MCF 10A (cell line): ENCODE measurements around the gene SLC26A8. TPM values are rescaled to one million over a fixed set of nuclear protein-coding genes. Genes with fewer than 3 reads are reported as not detected.
"Not testable (repeated sequence)": the region's sequence is repeated elsewhere in the genome, so short reads cannot be mapped to it uniquely, and the experiment has no call there.

Experiments
- BruUV-seq: library from RNA; stranded (reverse); fragments of 400-500 nt; replicated peaks from 2 replicates; lab custom pipeline; 2021; lab: Mats Ljungman, UMichigan
- CTCF ChIA-PET: fragments of 300-600 bp; sonication (Branson Sonifier 250); formaldehyde crosslinking; extraction: SDS; loops from one replicate; lab custom pipeline; 2021; ENCODE audit warnings: antibody characterized with exemption, inconsistent platforms; lab: Yijun Ruan, JAX
- POLR2A ChIA-PET: fragments of 300-600, 350-650 bp; sonication (Branson Sonifier 250); formaldehyde crosslinking; extraction: SDS; loops from one replicate; lab custom pipeline; 2020; ENCODE audit warnings: antibody characterized with exemption, inconsistent platforms; lab: Yijun Ruan, JAX
- DNase-seq: peaks from one replicate; pipeline ENCODE4 v3.0.0-alpha.2; 2018; ENCODE audit not compliant: unreplicated experiment
- H3K27ac Mint-ChIP-seq: one replicate; pipeline ENCODE4 v1.8.0; 2022; ENCODE audit warnings: mild to moderate bottlenecking, low read depth, mixed read lengths; ENCODE audit not compliant: unreplicated experiment
- H3K27me3 Mint-ChIP-seq: one replicate; pipeline ENCODE4 v1.8.0; 2022; ENCODE audit warnings: mixed read lengths; ENCODE audit not compliant: insufficient read depth, unreplicated experiment
- H3K36me3 Mint-ChIP-seq: one replicate; pipeline ENCODE4 v1.8.0; 2022; ENCODE audit warnings: mild to moderate bottlenecking, moderate library complexity, mixed read lengths; ENCODE audit not compliant: insufficient read depth, unreplicated experiment
- H3K4me1 Mint-ChIP-seq: one replicate; pipeline ENCODE4 v1.8.0; 2022; ENCODE audit warnings: mixed read lengths; ENCODE audit not compliant: insufficient read depth, unreplicated experiment
- H3K4me3 Mint-ChIP-seq: one replicate; pipeline ENCODE4 v1.8.0; 2022; ENCODE audit warnings: mild to moderate bottlenecking, moderate library complexity, mixed read lengths; ENCODE audit not compliant: unreplicated experiment
- H3K9me3 Mint-ChIP-seq: one replicate; pipeline ENCODE4 v1.8.0; 2022; ENCODE audit warnings: mixed read lengths; ENCODE audit not compliant: unreplicated experiment
- intact Hi-C: fragments of 100-400 bp; cut with micrococcal nuclease; formaldehyde crosslinking; loops from 2 replicates; pipeline ENCODE4 v1.14.1; 2022
- total RNA-seq: library from RNA; stranded (reverse); gene quantifications from 2 replicates; pipeline ENCODE4 v1.2.3, GENCODE V29; 2022
- TF ChIP-seq, protein P1 (sequence below): fragments of 200-600 bp; IDR thresholded peaks from one replicate; pipeline ENCODE4 v1.8.0; 2022; ENCODE audit warnings: antibody characterized with exemption, mild to moderate bottlenecking; ENCODE audit not compliant: unreplicated experiment

SLC26A8 gene
- total RNA-seq, 1 experiment from 2014 or later = not detected

DNA sequence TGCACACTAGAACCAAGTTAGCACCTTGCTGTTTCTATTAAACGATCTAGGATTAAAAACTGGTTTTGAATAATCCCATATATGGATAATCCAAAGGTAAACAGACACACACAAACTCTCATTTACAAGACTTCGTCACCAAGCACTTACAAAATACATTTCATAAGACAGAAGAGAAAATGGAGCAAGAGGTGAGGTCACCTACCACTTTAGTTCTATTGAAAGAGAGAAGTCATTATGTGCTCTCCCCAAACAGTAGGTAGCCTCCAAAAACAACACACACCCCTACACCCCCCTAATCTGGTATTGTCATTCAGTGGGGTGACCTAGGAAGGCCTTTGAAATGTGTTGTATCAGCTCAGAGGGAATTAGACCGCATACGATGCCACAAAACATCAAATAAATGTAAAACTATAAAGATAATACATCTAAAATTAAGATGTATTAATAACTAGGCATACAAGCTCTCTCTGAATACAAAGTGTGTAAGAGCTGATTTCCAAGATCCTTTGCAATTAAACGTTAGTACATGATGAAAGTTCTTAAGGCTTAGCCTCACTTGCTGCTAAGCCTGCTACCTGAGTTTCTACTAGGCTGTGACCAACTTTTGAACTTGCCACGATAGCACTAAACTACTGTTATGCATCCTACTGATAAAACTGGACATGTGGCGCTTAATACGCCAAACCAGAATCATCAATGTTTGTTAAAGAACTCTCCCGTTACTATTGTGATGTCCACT is 105.2 kb downstream of the SLC26A8 start:
- ChIA-PET CTCF (interaction anchor here (0.8 to 1.3 kb wide), 4 partner anchors 41 to 177 kb away, joined by 3 to 5 read pairs (median 4); partner anchors contain the start of gene MAPK14), POLR2A (interaction anchor here (0.8 to 3.8 kb wide), 15 partner anchors 8 to 464 kb away, joined by 3 to 54 read pairs (median 4); partner anchors contain the start of gene MAPK14)
- peaks cover 35% of the 10 kb centered on the region for H3K36me3 Mint-ChIP-seq
- H3K9me3 Mint-ChIP-seq = no peaks in the 10 kb centered on the region
- DNase-seq = peak; percentile 70
- TF ChIP-seq, protein P1, sequence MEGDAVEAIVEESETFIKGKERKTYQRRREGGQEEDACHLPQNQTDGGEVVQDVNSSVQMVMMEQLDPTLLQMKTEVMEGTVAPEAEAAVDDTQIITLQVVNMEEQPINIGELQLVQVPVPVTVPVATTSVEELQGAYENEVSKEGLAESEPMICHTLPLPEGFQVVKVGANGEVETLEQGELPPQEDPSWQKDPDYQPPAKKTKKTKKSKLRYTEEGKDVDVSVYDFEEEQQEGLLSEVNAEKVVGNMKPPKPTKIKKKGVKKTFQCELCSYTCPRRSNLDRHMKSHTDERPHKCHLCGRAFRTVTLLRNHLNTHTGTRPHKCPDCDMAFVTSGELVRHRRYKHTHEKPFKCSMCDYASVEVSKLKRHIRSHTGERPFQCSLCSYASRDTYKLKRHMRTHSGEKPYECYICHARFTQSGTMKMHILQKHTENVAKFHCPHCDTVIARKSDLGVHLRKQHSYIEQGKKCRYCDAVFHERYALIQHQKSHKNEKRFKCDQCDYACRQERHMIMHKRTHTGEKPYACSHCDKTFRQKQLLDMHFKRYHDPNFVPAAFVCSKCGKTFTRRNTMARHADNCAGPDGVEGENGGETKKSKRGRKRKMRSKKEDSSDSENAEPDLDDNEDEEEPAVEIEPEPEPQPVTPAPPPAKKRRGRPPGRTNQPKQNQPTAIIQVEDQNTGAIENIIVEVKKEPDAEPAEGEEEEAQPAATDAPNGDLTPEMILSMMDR = no peak
- H3K27ac Mint-ChIP-seq = peak overlapping the region; percentile 93
- H3K4me1 Mint-ChIP-seq = peaks cover 30% of the 10 kb centered on the region
- intact Hi-C loops = loop anchor here (2.0 to 10.0 kb wide), 2 partner anchors 110 to 176 kb away; no protein-coding TSS in a partner anchor
- TSS peak; percentile 55 for BruUV-seq
- peak overlapping the region; percentile 99 for H3K4me3 Mint-ChIP-seq
- no peaks in the 10 kb centered on the region for H3K27me3 Mint-ChIP-seq

DNA sequence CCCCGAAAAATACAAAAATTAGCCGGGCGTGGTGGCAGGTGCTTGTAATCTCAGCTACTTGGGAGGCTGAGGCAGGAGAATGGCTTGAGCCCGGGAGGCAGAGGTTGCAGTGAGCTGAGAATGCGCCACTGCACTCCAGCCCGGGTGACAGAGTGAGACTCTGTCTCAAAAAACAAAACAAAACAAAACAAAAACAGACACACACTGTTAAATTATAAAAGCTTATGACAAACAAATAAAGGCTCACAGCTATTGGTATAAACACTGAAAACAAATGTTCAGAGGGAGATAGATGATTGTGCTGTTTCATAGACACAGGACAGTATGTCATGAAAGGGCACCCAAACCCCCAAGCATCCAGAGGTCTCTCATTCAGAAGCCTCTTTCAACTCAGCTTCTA is 107.5 kb downstream of the SLC26A8 start:
- CTCF ChIA-PET = interaction anchor here (1.1 to 1.9 kb wide), 3 partner anchors 16 to 178 kb away, joined by 3 to 7 read pairs (median 4); no protein-coding TSS in a partner anchor
- not testable (repeated sequence) for H3K9me3 Mint-ChIP-seq, H3K4me3 Mint-ChIP-seq, DNase-seq, H3K27me3 Mint-ChIP-seq, BruUV-seq
- intact Hi-C loops = loop anchor here (10.0 kb wide), 1 partner anchor 178 kb away; no protein-coding TSS in a partner anchor
- Mint-ChIP-seq H3K27ac (peak overlapping the region; percentile 35), H3K36me3 (peaks cover 57% of the 10 kb centered on the region), H3K4me1 (peaks cover 20% of the 10 kb centered on the region)
- POLR2A ChIA-PET = interaction anchor here (0.6 to 3.2 kb wide), 11 partner anchors 8 to 178 kb away, joined by 3 to 13 read pairs (median 4); partner anchors contain the start of gene MAPK14

DNA sequence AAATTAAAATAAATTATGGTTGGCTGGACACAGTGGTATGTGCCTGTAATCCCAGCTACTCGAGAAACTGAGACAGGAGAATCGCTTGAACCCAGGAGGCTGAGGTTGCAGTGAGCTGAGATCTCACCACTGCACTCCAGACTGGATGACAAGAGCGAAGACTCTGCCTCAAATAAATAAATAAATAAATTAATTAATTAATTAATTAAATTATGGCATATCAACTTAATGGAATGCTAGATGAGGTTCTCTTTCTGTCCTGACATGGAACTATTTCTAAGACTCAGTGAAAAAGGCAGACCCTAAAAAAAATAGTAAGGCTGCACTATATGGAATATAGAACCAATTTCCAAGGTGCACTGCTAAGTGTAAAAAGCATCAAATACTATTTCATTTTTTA is 108.4 kb downstream of the SLC26A8 start:
- Mint-ChIP-seq H3K9me3 (no peaks in the 10 kb centered on the region), H3K4me3 (no peak overlapping the region), H3K27ac (no peak overlapping the region), H3K36me3 (peaks cover 63% of the 10 kb centered on the region), H3K4me1 (peaks cover 12% of the 10 kb centered on the region), H3K27me3 (no peaks in the 10 kb centered on the region)
- intact Hi-C loops = loop anchor here (10.0 kb wide), 1 partner anchor 179 kb away; no protein-coding TSS in a partner anchor
- POLR2A ChIA-PET = interaction anchor here (0.7 to 3.2 kb wide), 7 partner anchors 8 to 179 kb away, joined by 3 to 13 read pairs (median 4); partner anchors contain the start of gene MAPK14
- no peak for DNase-seq
- TF ChIP-seq, protein P1 = no peak
- CTCF ChIA-PET = no interaction called here
- BruUV-seq = no TSS peak

DNA sequence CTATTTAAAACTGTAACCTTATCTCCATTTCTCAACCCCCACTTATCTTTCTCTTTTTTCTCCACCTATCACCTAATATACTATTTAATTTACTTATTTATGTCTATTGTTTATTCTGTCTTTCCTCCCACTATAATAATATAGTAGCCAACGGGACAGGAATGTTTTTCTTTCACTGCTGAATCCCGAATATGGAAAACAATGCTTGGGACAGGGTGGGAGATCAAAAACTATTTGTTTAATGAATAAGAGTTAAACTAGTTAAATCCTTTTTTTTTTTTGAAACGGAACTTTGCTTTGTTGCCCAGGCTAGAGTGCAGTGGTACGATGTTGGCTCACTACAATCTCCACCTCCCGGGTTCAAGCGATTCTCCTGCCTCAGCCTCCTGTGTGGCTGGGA is 109.9 kb downstream of the SLC26A8 start:
- H3K4me3 Mint-ChIP-seq = no peak overlapping the region
- ChIA-PET POLR2A (no interaction called here), CTCF (no interaction called here)
- TF ChIP-seq, protein P1 = no peak
- no peak for DNase-seq
- intact Hi-C loops = loop anchor here (10.0 kb wide), 1 partner anchor 180 kb away; no protein-coding TSS in a partner anchor
- no TSS peak for BruUV-seq
- no peaks in the 10 kb centered on the region for H3K9me3 Mint-ChIP-seq
- H3K36me3 Mint-ChIP-seq = peaks cover 64% of the 10 kb centered on the region
- peaks cover 12% of the 10 kb centered on the region for H3K4me1 Mint-ChIP-seq
- no peak overlapping the region for H3K27ac Mint-ChIP-seq
- no peaks in the 10 kb centered on the region for H3K27me3 Mint-ChIP-seq
